Inferior parietal cortex (tissue), 1 donor: ENCODE measurements around the gene ARHGEF18.

Source experiments
- DNase-seq: peaks from one replicate; pipeline ENCODE4 v3.0.0-alpha.2; 2016; ENCODE audit errors: extremely low spot score

ARHGEF18 gene

DNA sequence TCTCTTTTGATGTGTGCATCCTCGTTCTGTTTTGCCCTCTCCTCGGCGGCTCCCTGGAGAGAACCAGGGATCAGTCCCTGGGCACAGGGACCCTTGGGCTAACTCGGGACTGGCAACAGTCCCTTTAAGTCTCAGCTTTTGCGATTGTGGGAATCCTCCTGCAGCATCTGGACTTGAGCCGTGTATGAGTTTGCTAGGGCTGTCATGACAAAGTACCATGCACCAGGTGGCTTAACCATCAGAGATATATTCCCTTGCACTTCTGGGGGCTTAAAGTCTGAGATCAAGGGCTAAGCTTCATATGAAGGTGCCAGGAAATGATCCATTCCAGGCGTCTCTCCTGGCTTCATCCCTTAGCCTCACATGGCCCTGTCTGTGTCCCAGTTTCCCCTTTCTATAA, 34.5 kb downstream of the ARHGEF18 start:
- no peak for DNase-seq

DNA sequence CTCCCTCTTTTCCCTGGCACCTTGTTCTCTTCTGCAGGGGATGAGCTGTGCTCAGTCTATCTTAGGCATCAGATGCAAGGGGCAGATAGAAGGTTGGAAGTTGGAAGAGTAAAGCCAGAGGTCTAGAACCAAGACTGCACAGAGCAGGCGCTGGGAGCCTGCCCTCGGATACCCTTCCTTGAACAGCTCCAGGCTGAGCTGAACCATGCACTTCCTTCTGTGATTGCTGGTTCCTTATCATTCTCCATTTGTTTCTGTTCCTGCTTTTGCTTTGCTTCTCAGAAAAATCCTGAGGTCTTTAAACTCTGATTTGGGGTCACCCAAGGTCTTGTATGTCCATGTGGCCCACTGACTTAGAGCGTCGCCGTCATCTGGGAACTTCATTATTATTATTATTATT, 36.3 kb downstream of the ARHGEF18 start:
- DNase-seq: no peak

DNA sequence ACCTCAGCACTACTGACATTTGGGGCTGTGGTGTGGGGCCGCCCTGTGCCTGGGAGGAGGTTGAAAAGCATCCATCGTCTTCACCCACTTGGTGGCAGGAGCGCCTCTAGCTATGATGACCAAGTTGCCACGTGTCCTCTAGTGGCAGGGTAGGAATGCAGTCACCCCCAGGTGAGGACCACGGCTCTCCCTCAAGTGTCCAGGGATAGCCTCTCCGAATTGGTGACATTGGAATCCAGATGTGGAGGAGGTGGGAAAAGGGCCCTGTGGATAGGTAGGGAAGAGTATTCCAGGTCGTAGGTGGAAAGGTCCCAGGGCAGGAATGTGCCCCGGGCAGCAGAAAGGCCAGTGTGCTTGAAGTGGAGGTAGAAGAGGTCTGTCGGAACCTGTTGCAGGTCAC, 37.6 kb downstream of the ARHGEF18 start:
- DNase-seq: no peak

DNA sequence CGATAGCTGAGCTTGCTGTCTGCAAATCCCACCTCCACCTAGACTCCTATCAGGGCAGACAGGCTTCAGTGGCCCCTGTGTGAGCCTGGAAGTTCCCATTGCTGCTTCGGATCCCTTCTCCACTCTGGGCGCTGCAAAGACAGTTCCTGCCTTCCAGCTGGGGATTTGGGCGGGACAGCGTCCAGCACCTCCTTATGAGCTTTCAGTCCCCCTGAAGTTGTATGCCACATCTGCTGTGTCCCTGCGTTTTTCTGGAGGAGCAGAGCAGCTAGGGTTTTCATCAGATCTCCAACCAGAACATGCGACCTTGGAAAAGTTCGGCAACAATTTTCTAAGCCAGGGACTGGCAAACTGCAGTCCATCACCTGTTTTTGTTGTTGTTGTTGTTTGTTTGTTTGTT, 38.0 kb downstream of the ARHGEF18 start:
- no peak for DNase-seq

DNA sequence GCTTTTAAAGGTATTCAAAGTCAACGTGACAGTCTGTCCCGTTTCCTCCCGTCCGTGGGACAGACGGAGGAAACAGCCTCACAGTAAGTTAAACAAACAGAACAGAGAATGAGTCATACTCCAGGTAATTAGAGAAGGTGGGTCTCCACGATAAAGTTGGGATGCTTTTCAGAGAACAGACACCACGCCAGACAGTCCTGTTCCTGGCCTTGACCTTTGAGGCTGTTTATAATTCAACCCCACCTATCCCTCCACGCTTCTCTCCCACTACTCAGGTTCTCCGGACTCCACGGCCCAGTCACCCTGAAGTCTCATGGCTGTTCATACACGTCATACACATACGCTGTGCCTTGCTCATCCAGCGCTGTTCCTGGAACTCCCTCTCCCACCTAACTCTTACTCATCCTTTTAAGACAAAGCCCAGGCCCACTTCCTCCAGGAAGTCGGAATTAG, 42.5 kb downstream of the ARHGEF18 start:
- DNase-seq: no peak

DNA sequence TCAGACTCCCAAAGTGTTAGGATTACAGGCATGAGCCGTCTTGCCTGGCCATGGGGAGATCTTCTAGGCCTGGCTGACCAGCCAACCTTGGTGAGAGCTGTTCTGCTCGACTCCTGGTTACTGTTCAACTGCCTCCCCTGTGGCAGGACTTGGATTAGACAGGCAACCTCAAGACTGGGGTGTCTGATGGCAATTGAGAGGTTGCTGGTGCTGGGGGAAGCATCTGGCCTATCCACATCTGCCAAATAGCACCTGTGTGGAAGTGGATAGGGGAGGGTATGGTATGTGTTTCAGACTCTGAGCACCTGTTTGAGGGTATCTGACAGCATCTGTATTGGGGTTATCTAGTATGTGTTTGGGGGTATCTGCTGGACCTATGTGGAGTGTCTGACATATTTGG, 44.7 kb downstream of the ARHGEF18 start:
- DNase-seq: no peak

DNA sequence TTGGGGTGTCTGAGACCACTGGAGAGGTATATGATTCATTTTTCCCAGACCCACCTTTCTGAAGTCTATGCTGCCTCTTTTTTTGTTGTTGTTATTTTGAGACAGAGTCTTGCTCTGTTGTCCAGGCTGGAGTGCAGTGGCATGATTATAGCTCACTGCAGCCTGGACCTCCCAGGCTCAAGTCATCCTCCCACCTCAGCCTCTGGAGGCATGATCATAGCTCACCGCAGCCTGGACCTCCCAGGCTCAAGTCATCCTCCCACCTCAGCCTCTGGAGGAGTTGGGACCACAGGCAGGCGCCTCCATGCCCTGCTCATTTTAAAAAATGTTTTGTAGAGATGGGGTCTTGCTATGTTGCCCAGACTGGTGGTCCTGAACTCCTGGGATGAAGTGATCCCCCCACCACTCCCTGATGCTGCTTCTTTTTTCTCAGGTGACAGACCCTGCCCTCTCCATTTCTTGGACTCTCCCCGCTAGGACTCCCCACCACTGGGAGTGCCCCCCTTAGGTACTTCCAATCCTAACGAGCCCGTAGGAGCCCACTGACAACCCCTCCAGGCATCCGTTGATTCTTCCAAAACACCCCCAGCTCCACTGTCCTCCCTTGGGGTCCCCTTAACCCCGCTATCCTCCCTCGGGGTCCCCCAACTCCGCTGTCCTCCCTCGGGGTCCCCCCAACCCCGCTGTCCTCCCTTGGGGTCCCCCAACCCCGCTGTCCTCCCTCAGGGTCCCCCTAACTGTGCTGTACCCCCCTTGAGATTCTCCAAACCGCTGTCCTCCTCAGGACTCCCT, 45.4 kb downstream of the ARHGEF18 start:
- DNase-seq: no peak

DNA sequence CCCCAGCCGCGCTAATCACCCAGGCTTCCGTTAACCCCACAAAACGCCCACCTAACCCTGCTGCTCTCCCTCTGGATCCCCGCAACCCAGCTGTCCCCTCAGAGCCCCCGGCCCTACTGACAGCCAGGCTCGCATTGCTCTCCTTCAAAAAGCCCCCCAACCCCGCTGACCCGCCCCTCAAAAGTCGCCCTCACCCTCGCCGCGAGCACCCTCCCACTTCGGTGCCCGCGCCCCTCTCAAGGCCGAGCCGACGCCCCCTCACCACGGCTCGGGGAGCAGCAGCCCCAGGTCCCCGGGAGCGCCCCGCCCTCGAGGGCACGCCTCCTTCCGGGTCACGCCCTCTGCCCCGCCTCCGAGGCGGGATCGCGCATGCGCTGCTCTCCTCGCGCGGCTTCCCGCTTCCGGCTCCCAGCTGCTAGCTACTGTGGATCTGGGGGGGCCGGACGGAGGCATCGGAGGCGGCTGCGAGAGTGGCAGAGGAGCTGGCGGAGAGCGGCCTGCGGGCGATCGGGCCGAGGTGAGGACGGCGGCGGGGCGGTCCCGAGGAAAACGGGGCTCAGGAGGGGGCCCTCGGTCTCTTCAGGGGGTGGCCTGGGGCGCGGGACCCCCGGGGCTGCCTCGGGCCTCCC, 46.1 kb downstream of the ARHGEF18 start:
- peak; percentile 94 for DNase-seq

DNA sequence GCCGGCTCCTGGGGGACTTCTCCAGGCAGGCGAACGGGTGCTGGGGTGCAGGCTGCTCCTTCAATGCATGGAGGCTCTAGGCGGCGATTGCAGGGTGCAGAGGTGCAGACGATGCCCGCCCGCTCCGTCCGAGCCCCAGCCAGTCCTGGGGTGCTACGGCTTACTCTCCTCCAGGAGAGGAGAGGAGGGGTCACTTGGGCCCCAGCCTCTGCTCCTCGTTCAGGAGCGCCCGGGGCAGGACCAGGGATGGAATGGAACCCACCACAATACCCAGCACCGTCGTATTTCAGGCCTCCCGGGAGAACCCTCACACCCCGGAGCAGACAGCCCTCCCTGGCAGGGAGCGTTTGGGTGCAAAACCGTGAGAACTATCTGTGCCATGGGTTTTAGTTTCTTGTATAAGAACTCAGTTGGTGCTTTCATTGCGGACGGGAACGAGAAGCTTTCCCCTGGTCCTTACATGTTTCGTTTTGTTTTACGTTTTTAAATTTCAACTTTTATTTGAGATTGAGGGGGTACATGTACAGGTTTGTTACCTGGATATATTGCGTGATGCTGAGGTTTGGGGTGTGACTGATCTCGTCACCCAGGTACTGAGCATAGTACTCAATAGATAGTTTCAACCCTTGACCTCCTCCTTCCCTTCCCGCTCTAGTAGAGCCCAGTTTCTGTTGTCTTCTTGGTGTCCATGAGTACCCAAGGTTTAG, 46.8 kb downstream of the ARHGEF18 start:
- peak; percentile 2 for DNase-seq

DNA sequence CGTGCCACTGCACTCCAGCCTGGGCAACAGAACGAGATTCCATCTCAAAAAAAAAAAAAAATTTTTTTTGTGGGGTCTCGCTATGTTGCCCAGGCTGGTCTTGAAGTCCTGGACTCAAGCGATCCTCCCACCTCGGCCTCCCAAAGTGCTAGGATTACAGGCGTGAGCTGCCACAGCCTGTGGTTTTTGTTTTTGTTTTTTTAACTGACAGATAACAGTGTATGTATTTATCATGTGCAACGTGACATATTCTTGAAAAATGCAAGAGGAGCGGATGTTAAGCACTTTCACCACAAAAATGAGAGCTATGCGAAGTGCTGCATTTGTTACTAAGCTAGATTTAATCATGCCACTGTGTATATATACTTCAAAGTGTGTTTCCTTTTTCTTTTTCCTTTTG, 49.0 kb downstream of the ARHGEF18 start:
- no peak for DNase-seq
